A549 (cell line): ENCODE results near the gene HABP2. TPM values are rescaled to one million over a fixed set of nuclear protein-coding genes. Genes with fewer than 3 reads are reported as not detected.

Source experiments
- ATAC-seq, 2 experiments: fragments of 200-7000 bp in 1 of 2; fragments of >200 bp in 1 of 2; cut with Nextera tagmentation in 1 of 2; cut with Tn5 transposase in 1 of 2; 3 replicates each; pipeline versions ENCODE4 v1.8.0 to v1.9.1; 2018 to 2020; ENCODE audit warnings: mild to moderate bottlenecking in 1 of 2, moderate library complexity in 1 of 2
- CTCF ChIA-PET: fragments of 300-600 bp; sonication (Branson Sonifier 250); formaldehyde crosslinking; extraction: SDS; loops from one replicate; lab custom pipeline; 2021; ENCODE audit warnings: antibody characterized with exemption, inconsistent platforms; lab: Yijun Ruan, JAX
- POLR2A ChIA-PET: fragments of 350-600 bp; formaldehyde crosslinking; extraction: SDS; loops from one replicate; lab custom pipeline; 2021; ENCODE audit warnings: antibody characterized with exemption, inconsistent platforms; lab: Yijun Ruan, JAX
- DNase-seq, 2 experiments: peaks; one replicate each; pipeline versions ENCODE4 v3.0.0 to v3.0.0-alpha.2; 2011 to 2016; ENCODE audit warnings: low read depth in 1 of 2, low spot score in 1 of 2
- FAIRE-seq: peaks from 2 replicates; lab custom pipeline; 2011; peaks lifted over from hg19 to GRCh38; lab: Jason Lieb, UNC
- H3K27ac ChIP-seq, 2 experiments: fragments of >200 bp; sonication (Bioruptor Twin); formaldehyde crosslinking; 3 replicates each; pipeline ENCODE4 v1.5.1; 2016 to 2017
- H3K4me1 ChIP-seq: fragments of >200 bp; sonication (Bioruptor Twin); formaldehyde crosslinking; 3 replicates; pipeline ENCODE4 v1.6.1; 2016
- H3K4me2 ChIP-seq: fragments of >200 bp; sonication (Bioruptor Twin); formaldehyde crosslinking; 3 replicates; pipeline ENCODE4 v1.6.1; 2016
- H3K4me3 ChIP-seq: fragments of >200 bp; sonication (Bioruptor Twin); formaldehyde crosslinking; 3 replicates; pipeline ENCODE4 v1.5.1; 2016
- H3K9me3 ChIP-seq: fragments of >200 bp; sonication (Bioruptor Twin); formaldehyde crosslinking; 3 replicates; pipeline ENCODE4 v1.6.1; 2016
- BHLHE40 ChIP-seq: IDR thresholded peaks from 2 replicates; pipeline ENCODE4 v1.6.1; 2012; ENCODE audit warnings: low read depth, low read length, inconsistent platforms
- CEBPB ChIP-seq, 2 experiments: fragments of >200 bp in 1 of 2; sonication (Bioruptor Twin) in 1 of 2; formaldehyde crosslinking in 1 of 2; IDR thresholded peaks; 2 replicates each; pipeline ENCODE4 v1.6.1; 2012 to 2016
- CHD2 ChIP-seq: fragments of 150-350 bp; IDR thresholded peaks from 2 replicates; pipeline ENCODE4 v1.6.1; 2014; ENCODE audit warnings: low read length; ENCODE audit not compliant: partially characterized antibody
- CHD4 ChIP-seq: fragments of 200-600 bp; sonication (generic); IDR thresholded peaks from 2 replicates; pipeline ENCODE4 v1.6.1; 2016; ENCODE audit warnings: antibody characterized with exemption, mild to moderate bottlenecking, borderline replicate concordance
- FOXS1 ChIP-seq: fragments of 250-450 bp; sonication (Bioruptor Pico); IDR thresholded peaks from 2 replicates; pipeline ENCODE4 v1.5.0; 2020; ENCODE audit warnings: mild to moderate bottlenecking, moderate library complexity
- GATA3 ChIP-seq: IDR thresholded peaks from 2 replicates; pipeline ENCODE4 v1.6.1; 2012; ENCODE audit warnings: borderline replicate concordance
- HDAC2 ChIP-seq: fragments of 200-600 bp; sonication (generic); IDR thresholded peaks from 2 replicates; pipeline ENCODE4 v1.6.1; 2016
- HEYL ChIP-seq: fragments of 250-450 bp; sonication (Bioruptor Pico); IDR thresholded peaks from 2 replicates; pipeline ENCODE4 v1.8.0; 2021; ENCODE audit warnings: mild to moderate bottlenecking, moderate library complexity
- HOXA7 ChIP-seq: fragments of 250-450 bp; sonication (Bioruptor Pico); IDR thresholded peaks from 2 replicates; pipeline ENCODE4 v1.5.0; 2020; ENCODE audit warnings: mild to moderate bottlenecking, moderate library complexity
- HOXB13 ChIP-seq: fragments of 250-450 bp; sonication (Bioruptor Pico); IDR thresholded peaks from 2 replicates; pipeline ENCODE4 v1.5.0; 2020; ENCODE audit warnings: low read depth, mild to moderate bottlenecking, moderate library complexity
- KDM5A ChIP-seq: fragments of 200-600 bp; sonication (generic); IDR thresholded peaks from 2 replicates; pipeline ENCODE4 v1.6.1; 2016; ENCODE audit warnings: antibody characterized with exemption, mild to moderate bottlenecking
- MYC ChIP-seq: IDR thresholded peaks from 2 replicates; pipeline ENCODE4 v1.6.1; 2012; ENCODE audit warnings: mild to moderate bottlenecking, inconsistent platforms, low read length, improper control_type of control experiment, borderline replicate concordance
- NPAS2 ChIP-seq: fragments of 250-450 bp; sonication (Bioruptor Pico); IDR thresholded peaks from 2 replicates; pipeline ENCODE4 v1.8.0; 2022; ENCODE audit warnings: mild to moderate bottlenecking, moderate library complexity, borderline replicate concordance
- NR3C1 ChIP-seq: fragments of >200 bp; sonication (Bioruptor Twin); formaldehyde crosslinking; IDR thresholded peaks from 3 replicates; pipeline ENCODE4 v1.6.1; 2017
- POLR2A ChIP-seq: IDR thresholded peaks from 2 replicates; pipeline ENCODE4 v1.6.1; 2012; ENCODE audit warnings: mild to moderate bottlenecking, low read length
- RAD21 ChIP-seq, 2 experiments: fragments of >200 bp in 1 of 2; sonication (Bioruptor Twin) in 1 of 2; formaldehyde crosslinking in 1 of 2; IDR thresholded peaks in 1 of 2; conservative IDR thresholded peaks in 1 of 2; 2 replicates in 1 of 2; 3 replicates in 1 of 2; pipeline ENCODE4 v1.6.1; 2012 to 2018; ENCODE audit warnings: inconsistent platforms in 1 of 2
- RFX5 ChIP-seq: fragments of 450-650 bp; IDR thresholded peaks from 2 replicates; pipeline ENCODE4 v1.7.1; 2014; ENCODE audit warnings: antibody characterized with exemption, mild to moderate bottlenecking, moderate library complexity
- SREBF2 ChIP-seq: fragments of 450-650 bp; IDR thresholded peaks from 2 replicates; pipeline ENCODE4 v1.6.1; 2014; ENCODE audit warnings: mild to moderate bottlenecking, moderate library complexity
- ZNF302 ChIP-seq: fragments of 250-450 bp; sonication (Bioruptor Pico); IDR thresholded peaks from 2 replicates; pipeline ENCODE4 v1.9.0; 2021; ENCODE audit warnings: inconsistent platforms, mild to moderate bottlenecking, moderate library complexity
- ZSCAN20 ChIP-seq: fragments of 250-450 bp; sonication (Bioruptor Pico); IDR thresholded peaks from 2 replicates; pipeline ENCODE4 v1.8.0; 2022; ENCODE audit warnings: mild to moderate bottlenecking, moderate library complexity
- WGBS: methylation state at CpG from one replicate; pipeline ENCODE4 v1.1.6; 2017; ENCODE audit errors: missing lambda C conversion rate; 5-methylcytosine and 5-hydroxymethylcytosine counted together
- polyA minus RNA-seq: library from RNA; depleted of rRNA, polyadenylated mRNA; stranded (reverse); fragments of >200 nt; gene quantifications from 2 replicates; pipeline ENCODE4 v1.2.3, GENCODE V29; 2011; rRNA and poly(A)+ RNA removed
- polyA plus RNA-seq, 4 experiments: library from polyadenylated mRNA; depleted of rRNA in 3 of 4; stranded (reverse); fragments of >200 nt; fragmentation: RNase III in 1 of 4; extraction: RNeasy Plus Mini Kit Qiagen cat#74134 plus additional on column Dnase treatment in 1 of 4; gene quantifications; 2 replicates in 3 of 4; 3 replicates in 1 of 4; pipeline ENCODE4 v1.2.3, GENCODE V29; 2011 to 2017
- TF ChIP-seq, protein P1 (sequence below): fragments of 150-350 bp; IDR thresholded peaks from 2 replicates; pipeline ENCODE4 v1.6.1; 2014; ENCODE audit warnings: low read depth, mild to moderate bottlenecking, low read length
- TF ChIP-seq, protein P2 (sequence below): IDR thresholded peaks from 2 replicates; pipeline ENCODE4 v1.6.1; 2012
- TF ChIP-seq, protein P3 (sequence below): fragments of 200-600 bp; sonication (generic); IDR thresholded peaks from 2 replicates; pipeline ENCODE4 v1.6.1; 2016; ENCODE audit warnings: antibody characterized with exemption, mild to moderate bottlenecking, moderate library complexity

Gene HABP2
- polyA plus RNA-seq (2011; rRNA removed) (0.97 and 1.1 TPM in 2 replicates), polyA plus RNA-seq (2017; fragmentation: RNase III; extraction: RNeasy Plus Mini Kit Qiagen cat#74134 plus additional on column Dnase treatment) (0.10 to 0.17 TPM (median 0.13 TPM) in 3 replicates), polyA minus RNA-seq (0.87 and 0.97 TPM in 2 replicates)
- 0.07 and 0.10 TPM in 2 replicates for polyA plus RNA-seq (2012; cell fraction: cytosol; rRNA removed)
- polyA plus RNA-seq (2012; cell fraction: nucleus; rRNA removed) = 0.04 and 0.07 TPM in 2 replicates

DNA sequence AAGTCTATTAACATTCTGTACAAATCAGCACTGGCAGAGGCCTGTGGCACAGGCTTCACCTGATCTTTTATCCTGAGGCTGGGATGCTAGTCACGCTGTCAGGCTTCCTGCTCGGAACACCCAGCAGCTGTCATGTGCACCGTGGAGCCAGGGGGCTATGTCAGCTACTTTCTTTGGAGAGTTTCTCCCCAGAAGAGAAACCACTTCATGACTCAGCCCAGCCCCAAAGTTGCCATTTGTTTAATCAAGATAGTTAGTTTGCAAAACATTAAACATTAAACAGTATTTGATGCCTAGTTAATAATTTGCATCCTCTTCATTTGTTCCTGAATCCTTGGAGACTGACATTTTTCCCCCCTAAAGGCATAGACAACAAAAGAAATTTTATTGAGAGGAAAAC lies at the start of gene HABP2:
TSS of gene HABP2 (plus strand) at position 353 of the 400 bp plus-strand sequence. CDS start 69 bp downstream, outside the sequence.
- no peak for FAIRE-seq
- peak in 1 of 2 experiments; percentile 24 for DNase-seq
- POLR2A ChIA-PET = no interaction called here
- 10% methylated on average over 3 of the region's 3 CpGs for WGBS
- peaks cover 22% of the 10 kb centered on the region for H3K4me1 ChIP-seq
- H3K27ac ChIP-seq = peak within 1 kb of the TSS in 1 of 2 experiments; percentile 26; a peak in 2 of 6 replicates
- CTCF ChIA-PET = interaction anchor here (3.1 kb wide), 1 partner anchor 11 kb away, joined by 25 read pairs; no protein-coding TSS in a partner anchor
- H3K4me3 ChIP-seq = no peak within 1 kb of the TSS
- no peaks in the 10 kb centered on the region for H3K9me3 ChIP-seq
- peak within 1 kb of the TSS; percentile 52 for H3K4me2 ChIP-seq
- TF ChIP-seq, protein P1, sequence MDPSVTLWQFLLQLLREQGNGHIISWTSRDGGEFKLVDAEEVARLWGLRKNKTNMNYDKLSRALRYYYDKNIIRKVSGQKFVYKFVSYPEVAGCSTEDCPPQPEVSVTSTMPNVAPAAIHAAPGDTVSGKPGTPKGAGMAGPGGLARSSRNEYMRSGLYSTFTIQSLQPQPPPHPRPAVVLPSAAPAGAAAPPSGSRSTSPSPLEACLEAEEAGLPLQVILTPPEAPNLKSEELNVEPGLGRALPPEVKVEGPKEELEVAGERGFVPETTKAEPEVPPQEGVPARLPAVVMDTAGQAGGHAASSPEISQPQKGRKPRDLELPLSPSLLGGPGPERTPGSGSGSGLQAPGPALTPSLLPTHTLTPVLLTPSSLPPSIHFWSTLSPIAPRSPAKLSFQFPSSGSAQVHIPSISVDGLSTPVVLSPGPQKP = no peak
- TF ChIP-seq NPAS2 = no peak
- no peak for TF ChIP-seq RAD21 (conservative IDR thresholded peaks at IDR 0.05 in 1 of 2, IDR thresholded peaks at IDR 0.05 in 1 of 2)
- TF ChIP-seq, all 56 proteins: peak for 0
- peak; percentile 32 to 39; a peak in 1 of 6 replicates for ATAC-seq

DNA sequence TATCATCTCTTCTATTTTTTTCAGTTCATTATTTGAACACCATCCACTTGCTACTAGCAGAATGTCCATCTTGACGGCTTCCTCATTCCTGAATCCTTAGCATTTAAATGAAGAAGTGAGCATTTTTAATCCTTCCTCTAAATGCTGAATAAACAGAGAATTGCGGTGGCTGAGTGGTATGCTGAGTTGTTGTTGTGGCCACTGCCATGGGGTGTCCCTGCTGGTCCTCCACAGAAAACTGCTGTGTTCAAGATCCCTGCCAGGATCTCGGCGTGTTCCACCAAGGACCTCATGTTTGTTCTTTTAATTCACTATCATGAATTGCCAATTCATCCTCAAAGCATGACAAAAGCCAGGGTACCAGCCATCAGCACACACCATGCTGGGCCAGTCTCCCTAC lies 48.9 kb upstream of the HABP2 start:
- Histone ChIP-seq H3K4me2 (no peak overlapping the region), H3K27ac (no peak overlapping the region), H3K9me3 (0 out of 3 replicates have a peak, but pooled peaks cover 4% of the 10 kb centered on the region), H3K4me3 (no peak overlapping the region), H3K4me1 (no peaks in the 10 kb centered on the region)
- FAIRE-seq (no peak), DNase-seq (no peak), ATAC-seq (no peak)
- CTCF ChIA-PET = interaction anchor here (1.4 to 1.6 kb wide), 2 partner anchors 17 to 49 kb away, joined by 4 to 6 read pairs; no protein-coding TSS in a partner anchor
- POLR2A ChIA-PET = no interaction called here
- 15% methylated on average over 4 of the region's 4 CpGs for WGBS
- TF ChIP-seq CHD2 = no peak
- TF ChIP-seq BHLHE40 = no peak
- no peak for TF ChIP-seq SREBF2
- no peak for TF ChIP-seq CEBPB (IDR thresholded peaks at IDR 0.05)
- TF ChIP-seq HOXB13 = no peak
- TF ChIP-seq, protein P2, sequence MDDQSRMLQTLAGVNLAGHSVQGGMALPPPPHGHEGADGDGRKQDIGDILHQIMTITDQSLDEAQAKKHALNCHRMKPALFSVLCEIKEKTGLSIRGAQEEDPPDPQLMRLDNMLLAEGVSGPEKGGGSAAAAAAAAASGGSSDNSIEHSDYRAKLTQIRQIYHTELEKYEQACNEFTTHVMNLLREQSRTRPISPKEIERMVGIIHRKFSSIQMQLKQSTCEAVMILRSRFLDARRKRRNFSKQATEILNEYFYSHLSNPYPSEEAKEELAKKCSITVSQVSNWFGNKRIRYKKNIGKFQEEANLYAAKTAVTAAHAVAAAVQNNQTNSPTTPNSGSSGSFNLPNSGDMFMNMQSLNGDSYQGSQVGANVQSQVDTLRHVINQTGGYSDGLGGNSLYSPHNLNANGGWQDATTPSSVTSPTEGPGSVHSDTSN = no peak
- TF ChIP-seq NR3C1 = no peak
- TF ChIP-seq KDM5A = no peak

DNA sequence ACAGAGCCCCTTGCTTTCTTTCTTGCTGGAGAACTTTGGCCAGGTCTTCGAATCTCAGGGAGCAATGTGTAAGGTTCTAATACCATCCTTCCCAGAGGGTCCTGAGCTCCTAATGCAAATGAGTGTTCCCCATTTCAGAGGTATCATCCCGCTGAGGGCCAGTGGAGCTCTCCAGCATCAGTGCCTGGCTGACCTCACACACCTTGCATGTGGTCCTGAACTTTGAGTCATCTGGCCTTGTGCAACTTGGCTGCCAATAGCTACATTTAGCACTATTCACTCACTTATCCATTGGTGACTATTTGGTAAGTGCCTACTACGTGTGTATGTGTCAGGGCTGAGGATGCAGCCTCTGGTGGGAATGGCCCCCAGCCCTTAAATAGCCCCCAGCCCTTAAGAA lies 48.4 kb upstream of the HABP2 start:
- Histone ChIP-seq H3K4me1 (no peaks in the 10 kb centered on the region), H3K9me3 (0 out of 3 replicates have a peak, but pooled peaks cover 4% of the 10 kb centered on the region), H3K4me3 (no peak overlapping the region), H3K4me2 (no peak overlapping the region), H3K27ac (no peak overlapping the region)
- ChIA-PET POLR2A (no interaction called here), CTCF (interaction anchor here (1.4 to 1.6 kb wide), 2 partner anchors 16 to 50 kb away, joined by 4 to 6 read pairs; no protein-coding TSS in a partner anchor)
- ATAC-seq (no peak), DNase-seq (no peak), FAIRE-seq (no peak)
- 0% methylated on average over 3 of the region's 3 CpGs for WGBS
- TF ChIP-seq HOXA7 (CRISPR knock-in tag) (no peak), MYC (no peak), HEYL (CRISPR knock-in tag) (no peak)

DNA sequence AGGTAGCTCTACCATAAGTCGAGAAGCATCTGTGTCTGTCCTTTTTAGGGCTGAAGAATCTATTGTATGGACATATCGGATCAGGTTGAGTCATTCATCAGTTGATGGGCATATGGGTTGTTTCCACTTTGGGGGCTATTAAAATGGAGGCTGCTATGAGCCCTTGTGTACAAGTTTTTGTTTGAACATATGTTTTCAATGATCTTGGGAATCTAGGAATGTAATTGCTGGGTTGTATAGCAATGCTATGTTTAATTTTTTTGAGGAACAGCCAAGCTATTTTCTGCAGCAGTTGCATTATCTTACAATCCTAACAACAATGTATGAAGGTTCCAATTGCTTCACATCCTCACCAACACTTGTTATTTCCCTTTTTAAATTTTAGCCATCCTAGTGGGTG lies 46.4 kb upstream of the HABP2 start:
- FAIRE-seq = no peak
- ATAC-seq = no peak
- no peaks in the 10 kb centered on the region for H3K4me1 ChIP-seq
- 30% methylated on average over 2 of the region's 2 CpGs for WGBS
- ChIA-PET POLR2A (no interaction called here), CTCF (no interaction called here)
- H3K4me3 ChIP-seq = no peak overlapping the region
- no peak for DNase-seq
- H3K4me2 ChIP-seq = no peak overlapping the region
- H3K27ac ChIP-seq = no peak overlapping the region
- peaks cover 15% of the 10 kb centered on the region; the same call in 2 of the 3 replicates for H3K9me3 ChIP-seq
- TF ChIP-seq GATA3 (no peak), ZSCAN20 (no peak), FOXS1 (CRISPR knock-in tag) (no peak), CHD4 (no peak), HEYL (CRISPR knock-in tag) (no peak), HOXB13 (no peak), POLR2A (no peak), RFX5 (no peak), HDAC2 (no peak), ZNF302 (CRISPR knock-in tag) (no peak), KDM5A (no peak)
- TF ChIP-seq, protein P1 = no peak
- TF ChIP-seq, protein P3, sequence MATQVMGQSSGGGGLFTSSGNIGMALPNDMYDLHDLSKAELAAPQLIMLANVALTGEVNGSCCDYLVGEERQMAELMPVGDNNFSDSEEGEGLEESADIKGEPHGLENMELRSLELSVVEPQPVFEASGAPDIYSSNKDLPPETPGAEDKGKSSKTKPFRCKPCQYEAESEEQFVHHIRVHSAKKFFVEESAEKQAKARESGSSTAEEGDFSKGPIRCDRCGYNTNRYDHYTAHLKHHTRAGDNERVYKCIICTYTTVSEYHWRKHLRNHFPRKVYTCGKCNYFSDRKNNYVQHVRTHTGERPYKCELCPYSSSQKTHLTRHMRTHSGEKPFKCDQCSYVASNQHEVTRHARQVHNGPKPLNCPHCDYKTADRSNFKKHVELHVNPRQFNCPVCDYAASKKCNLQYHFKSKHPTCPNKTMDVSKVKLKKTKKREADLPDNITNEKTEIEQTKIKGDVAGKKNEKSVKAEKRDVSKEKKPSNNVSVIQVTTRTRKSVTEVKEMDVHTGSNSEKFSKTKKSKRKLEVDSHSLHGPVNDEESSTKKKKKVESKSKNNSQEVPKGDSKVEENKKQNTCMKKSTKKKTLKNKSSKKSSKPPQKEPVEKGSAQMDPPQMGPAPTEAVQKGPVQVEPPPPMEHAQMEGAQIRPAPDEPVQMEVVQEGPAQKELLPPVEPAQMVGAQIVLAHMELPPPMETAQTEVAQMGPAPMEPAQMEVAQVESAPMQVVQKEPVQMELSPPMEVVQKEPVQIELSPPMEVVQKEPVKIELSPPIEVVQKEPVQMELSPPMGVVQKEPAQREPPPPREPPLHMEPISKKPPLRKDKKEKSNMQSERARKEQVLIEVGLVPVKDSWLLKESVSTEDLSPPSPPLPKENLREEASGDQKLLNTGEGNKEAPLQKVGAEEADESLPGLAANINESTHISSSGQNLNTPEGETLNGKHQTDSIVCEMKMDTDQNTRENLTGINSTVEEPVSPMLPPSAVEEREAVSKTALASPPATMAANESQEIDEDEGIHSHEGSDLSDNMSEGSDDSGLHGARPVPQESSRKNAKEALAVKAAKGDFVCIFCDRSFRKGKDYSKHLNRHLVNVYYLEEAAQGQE = no peak
